Astrocyte (in vitro differentiated cells and primary cell): Measurements from ENCODE around the gene S100A3. TPM values are rescaled to one million over a fixed set of nuclear protein-coding genes. Genes with fewer than 3 reads are reported as not detected.

ENCODE experiments used
- DNase-seq: peaks from one replicate; pipeline ENCODE4 v3.0.0-alpha.2; 2010; ENCODE audit warnings: low read depth
- FAIRE-seq: peaks from 2 replicates; lab custom pipeline; 2011; peaks lifted over from hg19 to GRCh38; lab: Jason Lieb, UNC
- H2AFZ ChIP-seq: 2 replicates; pipeline ENCODE4 v1.6.0; 2012; ENCODE audit warnings: low read depth, low read length, inconsistent platforms
- H3K27ac ChIP-seq: 2 replicates; pipeline ENCODE4 v1.5.1; 2011; ENCODE audit warnings: low read depth, low read length, inconsistent platforms
- H3K27me3 ChIP-seq: 2 replicates; pipeline ENCODE4 v1.6.0; 2011; ENCODE audit warnings: low read length, inconsistent platforms; ENCODE audit not compliant: insufficient read depth
- H3K36me3 ChIP-seq: 2 replicates; pipeline ENCODE4 v1.5.1; 2011; ENCODE audit warnings: low read length, inconsistent platforms; ENCODE audit not compliant: insufficient read depth
- H3K4me1 ChIP-seq: 2 replicates; pipeline ENCODE4 v1.5.1; 2011; ENCODE audit warnings: low read length, inconsistent platforms; ENCODE audit not compliant: insufficient read depth
- H3K4me2 ChIP-seq: 2 replicates; pipeline ENCODE4 v1.6.0; 2012; ENCODE audit warnings: low read length, inconsistent platforms
- H3K4me3 ChIP-seq: 2 replicates; pipeline ENCODE4 v1.5.1; 2011; ENCODE audit warnings: low read depth, mild to moderate bottlenecking, low read length, inconsistent platforms; ENCODE audit not compliant: insufficient read depth
- H3K79me2 ChIP-seq: 2 replicates; pipeline ENCODE4 v1.6.0; 2012; ENCODE audit warnings: mild to moderate bottlenecking, low read length, inconsistent platforms; ENCODE audit not compliant: insufficient read depth
- H3K9ac ChIP-seq: 2 replicates; pipeline ENCODE4 v1.6.0; 2012; ENCODE audit warnings: mild to moderate bottlenecking, low read length, inconsistent platforms
- H3K9me3 ChIP-seq: 2 replicates; pipeline ENCODE4 v1.5.1; 2012; ENCODE audit warnings: low read depth, mild to moderate bottlenecking, low read length, inconsistent platforms; ENCODE audit not compliant: insufficient read depth
- H4K20me1 ChIP-seq: 2 replicates; pipeline ENCODE4 v1.6.0; 2012; ENCODE audit warnings: low read length, inconsistent platforms; ENCODE audit not compliant: insufficient read depth
- H3K27ac Mint-ChIP-seq: one replicate; pipeline ENCODE4 v1.8.0; 2021; ENCODE audit warnings: mild to moderate bottlenecking, mixed read lengths; ENCODE audit not compliant: unreplicated experiment
- H3K27me3 Mint-ChIP-seq: one replicate; pipeline ENCODE4 v1.8.0; 2021; ENCODE audit warnings: low read depth, mixed read lengths; ENCODE audit not compliant: unreplicated experiment
- H3K36me3 Mint-ChIP-seq: one replicate; pipeline ENCODE4 v1.8.0; 2021; ENCODE audit warnings: low read depth, mixed read lengths; ENCODE audit not compliant: unreplicated experiment
- H3K4me1 Mint-ChIP-seq: one replicate; pipeline ENCODE4 v1.8.0; 2021; ENCODE audit warnings: low read depth, mixed read lengths; ENCODE audit not compliant: unreplicated experiment
- H3K4me3 Mint-ChIP-seq: one replicate; pipeline ENCODE4 v1.8.0; 2021; ENCODE audit warnings: mild to moderate bottlenecking, moderate library complexity, mixed read lengths; ENCODE audit not compliant: unreplicated experiment
- H3K9me3 Mint-ChIP-seq: one replicate; pipeline ENCODE4 v1.8.0; 2021; ENCODE audit warnings: mild to moderate bottlenecking, mixed read lengths; ENCODE audit not compliant: unreplicated experiment
- CTCF ChIP-seq: IDR thresholded peaks from 2 replicates; pipeline ENCODE4 v1.5.1; 2011; ENCODE audit warnings: low read depth, mild to moderate bottlenecking, inconsistent platforms, low read length, moderate library complexity; ENCODE audit not compliant: insufficient read depth
- EZH2 ChIP-seq: IDR thresholded peaks from 2 replicates; pipeline ENCODE4 v1.6.1; 2012; ENCODE audit warnings: mild to moderate bottlenecking, low read length, inconsistent platforms; ENCODE audit not compliant: insufficient read depth
- total RNA-seq: library from RNA; stranded (reverse); gene quantifications from 2 replicates; pipeline ENCODE4 v1.2.1, GENCODE V29; 2021

S100A3 gene
- total RNA-seq, 1 donor from 2014 or later = 14.6 TPM

DNA sequence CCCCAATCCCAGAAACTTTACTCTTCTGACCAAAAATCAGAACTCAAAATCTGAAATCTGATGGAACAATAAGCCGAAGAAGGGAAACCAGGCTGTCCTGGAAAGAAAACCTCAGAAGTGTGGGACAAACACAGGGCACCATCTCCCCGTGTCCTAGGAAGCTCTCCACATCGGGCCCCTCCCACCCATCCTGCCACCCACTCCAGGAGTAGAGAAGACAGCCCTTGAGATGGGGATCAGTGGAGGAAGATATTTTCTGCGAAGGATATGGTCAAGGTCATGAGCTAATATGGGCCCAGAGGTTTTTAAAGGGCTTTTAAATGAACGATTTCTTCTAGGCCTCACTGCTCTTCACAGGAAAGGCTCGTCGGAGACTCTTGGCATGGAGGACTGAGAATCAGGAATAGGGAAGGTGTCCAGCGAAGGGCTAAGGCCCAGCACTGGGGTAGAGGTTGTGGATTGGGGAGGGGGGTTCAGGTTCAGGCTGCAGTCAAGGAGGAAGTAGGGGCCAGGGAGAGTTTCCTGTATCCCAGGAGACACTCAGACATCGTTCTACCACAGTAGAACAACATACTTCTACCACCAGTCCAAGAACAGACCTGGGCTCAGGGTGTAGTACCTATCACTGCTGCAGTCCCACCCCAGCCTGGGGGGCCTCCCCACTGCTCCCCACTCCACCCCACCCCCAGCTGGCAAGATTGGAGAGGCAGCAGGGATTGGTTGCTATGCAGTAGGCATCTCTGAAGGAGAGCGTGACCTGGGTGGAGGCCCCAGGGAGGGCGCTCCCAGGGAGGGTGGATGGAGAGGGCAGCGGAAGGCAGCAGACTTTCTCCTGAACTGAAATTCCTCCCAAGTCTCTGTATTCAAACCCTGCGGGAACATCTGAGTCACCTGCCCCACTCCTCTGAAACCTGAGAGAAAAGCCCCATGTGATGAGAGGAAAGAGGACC lies 7.1 kb downstream of the S100A3 start:
- peak overlapping the region; percentile 72 for H3K27ac Mint-ChIP-seq
- no peak overlapping the region for H3K4me3 ChIP-seq
- peaks cover 67% of the 10 kb centered on the region for H3K4me1 Mint-ChIP-seq
- H3K79me2 ChIP-seq = no peaks in the 10 kb centered on the region
- no peak overlapping the region for H3K27ac ChIP-seq
- H3K4me1 ChIP-seq = peaks cover 33% of the 10 kb centered on the region
- H3K9me3 ChIP-seq = no peaks in the 10 kb centered on the region
- FAIRE-seq (no peak), DNase-seq (no peak)
- H2AFZ ChIP-seq = no peak overlapping the region
- H3K4me2 ChIP-seq = no peak overlapping the region
- H3K27me3 ChIP-seq = no peaks in the 10 kb centered on the region
- no peak for TF ChIP-seq CTCF
- no peak for TF ChIP-seq EZH2
- H3K4me3 Mint-ChIP-seq = no peak overlapping the region
- H3K36me3 ChIP-seq = no peaks in the 10 kb centered on the region
- H3K9ac ChIP-seq = no peak overlapping the region
- no peaks in the 10 kb centered on the region for H3K27me3 Mint-ChIP-seq
- H3K9me3 Mint-ChIP-seq = no peaks in the 10 kb centered on the region
- H3K36me3 Mint-ChIP-seq = peaks cover 2% of the 10 kb centered on the region
- H4K20me1 ChIP-seq = no peaks in the 10 kb centered on the region

DNA sequence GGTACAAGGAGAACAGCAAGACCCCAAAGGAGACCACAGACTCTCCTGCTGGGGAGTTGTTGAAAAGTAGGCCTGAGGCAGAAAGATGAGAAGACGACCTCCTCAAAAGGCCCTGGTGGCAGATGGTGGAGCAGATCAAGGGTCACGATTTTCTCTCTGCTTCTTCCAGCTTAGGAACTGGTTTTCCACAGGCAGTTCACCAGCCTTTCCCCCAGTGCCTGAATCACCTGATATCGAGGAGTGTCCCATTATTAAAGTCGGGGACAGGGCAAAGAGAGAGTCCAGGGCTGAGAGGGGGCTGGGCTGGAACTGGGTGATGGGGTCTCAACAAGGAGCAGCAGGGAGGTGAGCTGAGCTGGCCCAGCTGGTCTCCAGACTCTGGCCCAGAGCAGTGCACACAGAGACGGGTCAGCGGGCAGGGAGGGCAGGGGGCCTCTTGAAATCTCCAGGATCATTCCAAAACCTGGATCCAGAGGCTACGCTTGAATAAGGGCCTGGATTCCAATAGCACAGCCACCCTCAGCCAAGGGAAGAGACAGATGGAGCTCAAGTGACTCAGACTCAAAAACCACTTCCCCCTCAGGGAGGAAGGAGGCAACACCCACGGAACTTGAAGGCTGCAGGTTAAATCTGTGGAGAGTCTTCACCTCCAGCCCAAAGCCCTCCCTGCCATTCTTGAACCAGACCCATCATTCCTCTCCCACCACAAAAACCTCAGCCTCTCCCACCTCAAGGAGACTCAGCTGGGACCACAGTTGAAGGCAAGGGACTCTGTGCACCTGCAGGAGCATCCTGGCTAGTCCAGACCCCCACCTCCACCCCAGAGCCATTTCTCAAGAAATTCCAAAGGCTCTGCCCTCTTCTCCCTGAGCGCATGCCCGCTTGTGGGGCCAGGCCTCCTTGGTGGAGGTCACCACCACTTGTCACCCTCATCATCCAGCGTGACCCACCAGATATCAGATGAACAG lies 8.4 kb downstream of the S100A3 start, which contains the start of gene S100A5:
S100A5 (minus strand) TSS at position 541 of the 968 bp plus-strand sequence. CDS start 743 bp downstream, outside the sequence.
- no peak within 1 kb of the TSS for H3K27ac ChIP-seq
- no peaks in the 10 kb centered on the region for H3K36me3 ChIP-seq
- peaks cover 39% of the 10 kb centered on the region for H3K4me1 ChIP-seq
- Mint-ChIP-seq H3K9me3 (no peaks in the 10 kb centered on the region), H3K4me1 (peaks cover 58% of the 10 kb centered on the region), H3K27ac (peak within 1 kb of the TSS; percentile 72), H3K36me3 (peaks cover 2% of the 10 kb centered on the region), H3K4me3 (no peak within 1 kb of the TSS), H3K27me3 (no peaks in the 10 kb centered on the region)
- peak within 1 kb of the TSS; percentile 49 for H3K4me2 ChIP-seq
- no peak within 1 kb of the TSS for H3K4me3 ChIP-seq
- H3K9me3 ChIP-seq = no peaks in the 10 kb centered on the region
- H2AFZ ChIP-seq = peak within 1 kb of the TSS; percentile 31
- H3K9ac ChIP-seq = no peak within 1 kb of the TSS
- no peaks in the 10 kb centered on the region for H4K20me1 ChIP-seq
- H3K79me2 ChIP-seq = peaks cover 5% of the 10 kb centered on the region
- no peaks in the 10 kb centered on the region for H3K27me3 ChIP-seq
- DNase-seq (peak; percentile 71), FAIRE-seq (no peak)
- TF ChIP-seq EZH2 (no peak), CTCF (no peak)
